AML-193 (cell line): ENCODE measurements around the gene TBX19.

Experiments used
- DNase-seq, 2 experiments: peaks; one replicate each; lab custom pipeline; 2025; lab: John Stamatoyannopoulos, UW

TBX19 gene

DNA sequence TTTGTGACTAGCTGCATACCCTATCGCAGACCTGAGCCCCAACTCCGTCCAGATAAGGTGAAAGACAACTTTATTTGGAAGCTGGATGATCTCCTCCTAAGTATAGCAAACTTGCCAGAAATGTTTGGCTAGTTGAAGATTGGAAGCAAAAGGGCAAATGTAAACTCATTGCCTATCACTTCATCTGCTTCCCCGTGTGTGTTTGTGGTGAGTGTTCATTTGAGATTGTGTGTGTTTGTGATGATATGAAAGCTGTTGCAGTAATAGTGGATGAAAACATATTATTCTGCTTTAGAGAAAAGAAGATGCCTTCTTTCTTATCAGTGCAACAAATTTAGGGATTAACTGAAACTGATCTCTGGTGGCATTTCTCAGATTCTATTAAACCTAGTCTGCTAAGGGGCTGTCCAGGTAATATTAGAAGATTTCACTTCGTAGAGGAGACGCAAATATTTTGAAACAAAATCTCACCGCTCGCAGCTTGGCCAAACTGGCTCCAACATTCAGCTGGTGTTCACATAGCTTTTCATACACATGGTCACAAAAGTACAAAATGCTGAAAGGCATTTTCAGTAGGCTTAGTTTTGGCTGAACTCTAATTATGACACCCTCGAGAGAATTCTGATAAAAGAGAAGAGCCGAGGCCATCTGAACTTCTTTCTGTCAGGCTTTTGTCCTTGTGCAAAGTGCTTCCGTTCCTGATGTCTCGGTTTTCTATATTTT is 1.1 kb downstream of the TBX19 start:
- DNase-seq: no peak

DNA sequence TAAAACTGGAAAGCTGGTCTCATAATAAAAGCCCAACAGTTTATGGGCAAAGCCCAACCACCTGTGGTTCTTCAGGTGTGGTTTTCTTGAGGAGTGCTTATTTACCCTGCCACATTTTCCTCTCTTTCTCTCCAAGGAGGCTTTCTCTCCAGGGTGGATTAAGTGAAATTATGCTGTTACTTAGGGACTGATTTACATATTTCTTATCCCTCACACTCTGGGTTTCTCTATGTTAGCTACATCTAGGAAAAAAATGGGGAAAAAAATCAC is 4.8 kb downstream of the TBX19 start:
- DNase-seq: no peak

DNA sequence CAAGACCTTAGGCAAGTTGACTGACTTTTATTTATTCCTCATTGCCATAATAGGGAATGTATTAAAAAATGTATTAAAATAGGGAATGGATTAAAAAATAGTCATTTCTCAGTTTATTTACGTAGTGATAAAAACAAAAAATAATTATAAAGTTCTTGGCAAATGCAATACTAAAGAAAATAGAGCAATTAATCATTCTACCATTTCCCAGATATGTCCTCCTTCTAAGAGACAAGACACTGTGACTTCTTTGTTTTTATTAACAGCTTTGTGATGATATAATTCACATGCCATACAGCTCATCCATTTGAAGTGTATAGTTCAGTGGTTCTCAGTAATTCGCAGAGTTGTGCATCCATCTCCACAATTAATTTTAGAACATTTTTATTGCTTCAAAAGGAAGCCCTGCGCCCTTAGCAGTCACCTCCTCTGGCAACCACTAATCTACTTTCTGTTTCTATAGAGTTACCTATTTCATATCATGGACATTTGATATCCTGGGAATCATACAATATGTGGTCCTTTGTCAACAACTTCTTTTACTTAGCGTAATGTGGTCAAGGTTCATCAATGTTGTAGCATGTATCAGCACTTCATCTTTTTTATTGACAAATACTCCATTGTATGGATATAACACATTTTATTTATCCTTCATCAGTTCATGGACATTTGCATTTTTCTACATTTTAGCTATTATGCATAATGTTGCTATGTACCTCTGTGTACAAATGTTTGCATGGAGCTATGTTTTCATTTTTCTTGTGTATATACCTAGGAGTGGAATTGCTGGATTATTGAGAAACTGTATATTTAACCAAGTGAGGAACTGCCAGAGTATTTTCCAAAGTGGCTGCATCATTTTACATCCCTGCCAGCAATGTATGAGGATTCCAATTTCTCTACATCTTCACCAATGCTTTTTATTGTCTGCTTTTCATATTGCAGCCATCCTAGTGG is 5.6 kb downstream of the TBX19 start:
- DNase-seq: no peak

GRCh38 chr1:168287237-168287664 is 6.6 kb downstream of the TBX19 start:
- DNase-seq: peak; percentile 5 to 23

GRCh38 chr1:168288311-168289052 is 7.8 kb downstream of the TBX19 start:
- no peak for DNase-seq

GRCh38 chr1:168291222-168291837 is 10.7 kb downstream of the TBX19 start:
- DNase-seq: no peak

GRCh38 chr1:168293356-168293755 is 12.7 kb downstream of the TBX19 start:
- no peak for DNase-seq

DNA sequence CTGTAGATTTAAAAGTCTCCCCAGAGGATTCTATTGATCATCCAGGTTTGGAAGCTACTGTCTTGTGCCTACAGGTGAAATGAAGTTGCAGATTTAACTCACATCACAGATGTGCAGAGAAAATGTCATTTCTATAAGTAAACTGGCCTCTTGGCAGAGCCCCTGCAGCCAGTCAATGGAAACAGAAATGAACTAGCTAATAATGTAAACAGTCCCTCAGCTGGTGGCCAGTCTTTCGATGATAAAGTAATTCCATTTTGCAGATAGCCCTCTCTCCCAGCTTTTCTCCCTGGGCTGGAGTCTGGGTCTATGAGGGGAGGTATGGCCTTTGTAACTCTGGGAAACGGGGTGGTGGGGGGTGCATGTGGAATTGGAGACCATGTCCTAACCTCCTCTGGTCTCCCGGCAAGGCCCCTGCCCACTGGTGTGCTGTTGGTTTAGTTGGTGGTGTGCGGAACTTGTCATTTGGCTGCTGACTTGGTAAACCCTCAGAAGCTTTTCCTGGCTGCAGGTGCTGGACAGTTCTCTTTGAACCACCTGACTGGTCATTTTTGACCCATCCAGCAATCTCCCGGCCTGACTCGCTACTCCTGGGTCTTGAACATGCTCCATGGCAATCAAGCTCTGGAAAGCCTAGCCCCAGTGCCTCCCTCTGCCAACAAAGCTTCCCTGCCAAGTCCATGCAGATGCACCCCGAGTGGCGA is 14.9 kb downstream of the TBX19 start:
- DNase-seq: no peak

DNA sequence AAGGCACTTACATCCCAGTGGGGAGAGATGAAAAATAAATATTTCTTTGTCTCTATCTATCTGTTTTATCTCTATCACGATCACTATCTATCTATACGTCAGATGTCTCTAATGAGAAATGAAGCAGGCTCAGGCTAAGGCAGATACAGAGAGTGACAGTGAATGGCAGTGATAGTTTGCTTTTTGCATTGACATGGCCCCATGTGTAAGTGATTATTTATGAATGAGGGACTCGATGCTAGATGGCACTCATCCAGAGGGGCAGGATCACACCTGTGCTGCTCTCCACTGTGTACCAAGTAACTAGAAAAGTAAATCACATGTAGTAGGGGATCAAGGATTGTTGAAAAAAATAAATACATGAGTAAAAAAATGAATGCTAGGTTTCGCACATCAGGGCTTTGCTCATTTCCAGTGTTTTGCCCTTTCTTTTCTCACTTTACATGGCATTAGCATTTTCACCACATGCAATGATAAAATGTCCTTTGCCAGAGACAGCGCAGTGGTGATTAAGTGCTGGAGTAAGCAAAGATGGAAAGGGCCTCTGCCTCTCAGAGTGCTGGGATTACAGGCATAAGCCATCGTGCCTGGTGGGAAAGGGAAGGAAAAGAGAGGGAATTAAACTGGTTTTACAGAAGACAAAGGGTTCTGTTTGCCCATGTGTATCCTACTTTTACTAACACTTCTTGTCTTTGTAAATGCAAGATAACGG is 16.5 kb downstream of the TBX19 start:
- no peak for DNase-seq

DNA sequence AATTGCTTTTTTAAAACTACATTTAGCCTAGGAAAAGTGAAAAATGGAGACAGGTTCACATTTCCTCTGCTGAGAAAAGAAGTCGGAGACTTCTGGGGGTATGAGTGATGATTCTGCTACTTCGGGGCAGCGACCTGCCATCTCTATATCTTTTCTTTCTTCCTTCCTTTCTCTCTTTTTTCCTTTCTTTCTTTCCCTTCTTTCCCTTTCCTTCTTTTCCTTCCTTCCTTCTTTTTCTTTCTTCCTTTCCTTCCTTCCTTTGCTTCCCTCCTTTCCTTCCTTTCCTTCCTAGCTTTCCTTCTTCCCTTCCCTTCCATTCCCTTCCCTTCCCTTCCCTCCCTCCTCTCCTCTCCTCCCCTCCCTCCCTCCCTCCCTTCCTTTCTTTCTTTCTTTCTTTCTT is 17.8 kb downstream of the TBX19 start:
- DNase-seq: no peak

DNA sequence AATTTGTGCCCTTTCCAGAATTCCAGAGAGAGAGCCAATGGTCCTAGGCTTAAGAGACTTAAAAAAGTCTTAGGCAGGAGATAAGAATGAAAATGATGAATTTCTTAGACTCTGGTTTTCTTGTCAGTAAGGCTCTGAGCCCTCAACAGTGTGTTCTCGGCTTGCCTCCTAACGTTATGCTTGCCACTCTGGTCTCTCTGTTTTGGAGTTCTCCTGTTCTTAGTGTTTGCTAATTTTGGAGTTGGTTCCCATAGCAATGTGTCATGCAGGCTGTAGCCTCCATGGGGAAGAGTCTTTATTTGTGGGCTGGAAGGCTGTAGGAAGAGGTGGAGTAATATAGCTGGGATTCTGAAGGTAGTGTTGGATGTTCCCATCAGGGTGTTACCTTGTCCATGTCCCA is 19.9 kb downstream of the TBX19 start:
- no peak for DNase-seq

- no peak for DNase-seq
Observed at GRCh38 chr1:168301664-168302320, 21.1 kb downstream of the TBX19 start.

DNA sequence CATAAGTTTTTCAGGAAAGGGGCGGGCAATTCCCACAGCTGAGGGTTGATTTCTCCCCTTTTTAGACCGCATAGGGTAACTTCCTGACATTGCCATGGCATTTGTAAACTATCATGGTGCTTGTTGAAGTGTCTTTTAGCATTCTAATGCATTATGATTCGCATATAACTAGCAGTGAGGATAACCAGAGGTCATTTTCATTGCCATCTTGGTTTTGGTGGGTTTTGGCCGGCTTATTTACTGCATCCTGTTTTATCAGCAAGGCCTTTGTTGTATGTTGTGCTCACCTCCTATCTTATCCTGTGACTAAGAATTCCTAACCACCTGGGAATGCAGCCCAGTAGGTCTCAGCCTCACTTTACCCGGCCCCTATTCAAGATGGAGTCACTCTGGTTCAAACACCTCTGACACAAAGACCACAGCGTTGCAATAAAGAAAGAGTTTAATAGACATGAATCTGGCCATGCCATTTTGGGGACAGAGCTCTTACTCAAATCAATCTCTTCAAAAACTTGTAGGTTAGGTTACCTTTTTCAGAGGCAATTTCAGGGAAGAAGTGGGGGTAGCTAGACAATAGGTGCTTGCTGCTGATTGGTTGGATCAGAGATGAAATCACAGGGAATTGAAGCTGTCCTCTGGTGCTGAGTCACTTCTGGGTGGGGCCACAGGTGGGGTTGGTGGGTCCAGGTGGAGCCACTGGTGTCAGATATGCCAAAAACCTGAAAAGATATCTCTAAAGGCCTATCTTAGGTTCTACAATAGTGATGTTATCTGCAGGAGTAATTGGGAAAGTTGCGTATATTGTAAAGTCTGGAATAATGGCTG is 23.3 kb downstream of the TBX19 start:
- DNase-seq: no peak

- DNase-seq: no peak
Observed at GRCh38 chr1:168304865-168305264, 24.2 kb downstream of the TBX19 start.

GRCh38 chr1:168312718-168313604 is 32.3 kb downstream of the TBX19 start:
- no peak for DNase-seq

- no peak for DNase-seq
Observed at GRCh38 chr1:168316142-168316541, 35.5 kb downstream of the TBX19 start.

- no peak for DNase-seq
Observed at GRCh38 chr1:168317309-168317708, 36.6 kb downstream of the TBX19 start.

DNA sequence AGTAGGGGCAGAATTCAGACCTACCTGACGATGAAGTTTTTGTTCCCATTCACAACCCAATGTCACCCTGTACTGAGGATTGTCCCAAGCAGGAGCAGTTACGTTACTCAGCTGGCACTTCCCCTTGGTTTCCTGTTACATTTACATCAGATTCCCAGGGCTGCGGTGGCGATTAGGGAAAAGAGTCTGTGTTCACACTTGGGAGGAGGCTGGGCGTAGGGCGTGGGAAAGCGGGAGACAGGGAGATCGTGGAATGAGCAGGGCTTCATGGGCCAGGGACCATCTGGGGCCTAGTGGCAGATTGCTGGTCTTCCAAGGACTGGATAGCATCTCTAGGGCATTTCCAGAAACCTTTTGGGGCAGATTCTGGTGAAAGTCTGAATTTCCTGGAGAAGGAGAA is 39.0 kb downstream of the TBX19 start:
- no peak for DNase-seq

GRCh38 chr1:168320149-168320548 is 39.5 kb downstream of the TBX19 start:
- DNase-seq: no peak
